HG03135 (cell line): ENCODE measurements around the gene NTRK3.
"Not testable (repeated sequence)": the region's sequence is repeated elsewhere in the genome, so short reads cannot be mapped to it uniquely, and the experiment has no call there.

Experiments used
- ATAC-seq: cut with Tn5 transposase; IDR thresholded peaks from one replicate; pipeline ENCODE4 v1.9.1; 2021; ENCODE audit warnings: mild to moderate bottlenecking, moderate library complexity; ENCODE audit not compliant: unreplicated experiment

Gene NTRK3

GRCh38 chr15:88080616-88081015, 175.9 kb downstream of the NTRK3 start:
- no peak for ATAC-seq

- no peak for ATAC-seq
These were observed 179.1 kb downstream of the NTRK3 start for GRCh38 chr15:88077296-88078020.

- no peak for ATAC-seq
These were observed 180.2 kb downstream of the NTRK3 start for GRCh38 chr15:88076328-88076727.

- ATAC-seq: no peak
These were observed 181.4 kb downstream of the NTRK3 start for GRCh38 chr15:88075102-88075501.

- no peak for ATAC-seq
These were observed 182.2 kb downstream of the NTRK3 start for GRCh38 chr15:88074386-88074785.

GRCh38 chr15:88073391-88073691, 183.2 kb downstream of the NTRK3 start:
- ATAC-seq: no peak

- no peak for ATAC-seq
These were observed 183.7 kb downstream of the NTRK3 start for GRCh38 chr15:88072598-88073390.

- ATAC-seq: not testable (repeated sequence)
These were observed 184.4 kb downstream of the NTRK3 start for GRCh38 chr15:88072133-88072532.

- ATAC-seq: no peak
These were observed 185.4 kb downstream of the NTRK3 start for GRCh38 chr15:88071141-88071540.

- ATAC-seq: no peak
These were observed 187.0 kb downstream of the NTRK3 start for GRCh38 chr15:88069561-88069960.

- ATAC-seq: no peak
These were observed 189.2 kb downstream of the NTRK3 start for GRCh38 chr15:88067331-88067685.

- ATAC-seq: no peak
These were observed 189.8 kb downstream of the NTRK3 start for GRCh38 chr15:88066636-88067330.

- ATAC-seq: no peak
These were observed 195.1 kb downstream of the NTRK3 start for GRCh38 chr15:88061452-88061851.

GRCh38 chr15:88060383-88060782, 196.2 kb downstream of the NTRK3 start:
- ATAC-seq: no peak

GRCh38 chr15:88057836-88058235, 198.7 kb downstream of the NTRK3 start:
- ATAC-seq: no peak

- ATAC-seq: no peak
These were observed 207.0 kb downstream of the NTRK3 start for GRCh38 chr15:88049506-88049905.

- ATAC-seq: no peak
These were observed 207.8 kb downstream of the NTRK3 start for GRCh38 chr15:88048755-88049154.

- ATAC-seq: no peak
These were observed 208.3 kb downstream of the NTRK3 start for GRCh38 chr15:88048237-88048636.

- ATAC-seq: no peak
These were observed 209.9 kb downstream of the NTRK3 start for GRCh38 chr15:88046576-88047129.

- no peak for ATAC-seq
These were observed 213.1 kb downstream of the NTRK3 start for GRCh38 chr15:88043396-88043795.

- ATAC-seq: no peak
These were observed 214.5 kb downstream of the NTRK3 start for GRCh38 chr15:88042047-88042446.

- ATAC-seq: no peak
These were observed 216.0 kb downstream of the NTRK3 start for GRCh38 chr15:88040516-88040915.
